Measurements from ENCODE around the gene KIF1B.

- TF ChIP-seq, protein P1, sequence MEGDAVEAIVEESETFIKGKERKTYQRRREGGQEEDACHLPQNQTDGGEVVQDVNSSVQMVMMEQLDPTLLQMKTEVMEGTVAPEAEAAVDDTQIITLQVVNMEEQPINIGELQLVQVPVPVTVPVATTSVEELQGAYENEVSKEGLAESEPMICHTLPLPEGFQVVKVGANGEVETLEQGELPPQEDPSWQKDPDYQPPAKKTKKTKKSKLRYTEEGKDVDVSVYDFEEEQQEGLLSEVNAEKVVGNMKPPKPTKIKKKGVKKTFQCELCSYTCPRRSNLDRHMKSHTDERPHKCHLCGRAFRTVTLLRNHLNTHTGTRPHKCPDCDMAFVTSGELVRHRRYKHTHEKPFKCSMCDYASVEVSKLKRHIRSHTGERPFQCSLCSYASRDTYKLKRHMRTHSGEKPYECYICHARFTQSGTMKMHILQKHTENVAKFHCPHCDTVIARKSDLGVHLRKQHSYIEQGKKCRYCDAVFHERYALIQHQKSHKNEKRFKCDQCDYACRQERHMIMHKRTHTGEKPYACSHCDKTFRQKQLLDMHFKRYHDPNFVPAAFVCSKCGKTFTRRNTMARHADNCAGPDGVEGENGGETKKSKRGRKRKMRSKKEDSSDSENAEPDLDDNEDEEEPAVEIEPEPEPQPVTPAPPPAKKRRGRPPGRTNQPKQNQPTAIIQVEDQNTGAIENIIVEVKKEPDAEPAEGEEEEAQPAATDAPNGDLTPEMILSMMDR (conservative IDR thresholded peaks at IDR 0.05) = no peak
- TF ChIP-seq EZH2 (IDR thresholded peaks at IDR 0.05; ENCODE audit: low read depth) = no peak
Measured at GRCh38 chr1:10316752-10317151, 106.4 kb downstream of the KIF1B start.
